Progenitor cell of endocrine pancreas (in vitro differentiated cells): ENCODE results near the gene KCNAB2. TPM values are rescaled to one million over a fixed set of nuclear protein-coding genes. Genes with fewer than 3 reads are reported as not detected.

Experiments used
- DNase-seq: peaks from one replicate; pipeline ENCODE4 v3.0.0; 2021; ENCODE audit warnings: low spot score; ENCODE audit not compliant: unreplicated experiment
- H3K27ac Mint-ChIP-seq: 2 replicates; pipeline ENCODE4 v1.8.0; 2021; ENCODE audit warnings: mild to moderate bottlenecking, moderate library complexity, mixed read lengths
- H3K27me3 Mint-ChIP-seq: 2 replicates; pipeline ENCODE4 v1.8.0; 2021; ENCODE audit warnings: mixed read lengths
- H3K36me3 Mint-ChIP-seq: 2 replicates; pipeline ENCODE4 v1.8.0; 2022; ENCODE audit warnings: mixed read lengths; ENCODE audit not compliant: insufficient read depth
- H3K4me1 Mint-ChIP-seq: 2 replicates; pipeline ENCODE4 v1.8.0; 2021; ENCODE audit warnings: low read depth, mixed read lengths
- H3K4me3 Mint-ChIP-seq: 2 replicates; pipeline ENCODE4 v1.8.0; 2021; ENCODE audit warnings: low read depth, mild to moderate bottlenecking, moderate library complexity, mixed read lengths
- H3K9me3 Mint-ChIP-seq: 2 replicates; pipeline ENCODE4 v1.8.0; 2021; ENCODE audit warnings: low read depth, mixed read lengths
- total RNA-seq: library from RNA; stranded (reverse); gene quantifications from 2 replicates; pipeline ENCODE4 v1.2.1, GENCODE V29; 2021
- TF ChIP-seq, protein P1 (sequence below): fragments of 200-600 bp; sonication (generic); IDR thresholded peaks from one replicate; pipeline ENCODE4 v1.5.0; 2021; ENCODE audit warnings: antibody characterized with exemption, mild to moderate bottlenecking; ENCODE audit not compliant: unreplicated experiment

The KCNAB2 gene
- total RNA-seq, 1 donor from 2014 or later = 6.9 TPM

DNA sequence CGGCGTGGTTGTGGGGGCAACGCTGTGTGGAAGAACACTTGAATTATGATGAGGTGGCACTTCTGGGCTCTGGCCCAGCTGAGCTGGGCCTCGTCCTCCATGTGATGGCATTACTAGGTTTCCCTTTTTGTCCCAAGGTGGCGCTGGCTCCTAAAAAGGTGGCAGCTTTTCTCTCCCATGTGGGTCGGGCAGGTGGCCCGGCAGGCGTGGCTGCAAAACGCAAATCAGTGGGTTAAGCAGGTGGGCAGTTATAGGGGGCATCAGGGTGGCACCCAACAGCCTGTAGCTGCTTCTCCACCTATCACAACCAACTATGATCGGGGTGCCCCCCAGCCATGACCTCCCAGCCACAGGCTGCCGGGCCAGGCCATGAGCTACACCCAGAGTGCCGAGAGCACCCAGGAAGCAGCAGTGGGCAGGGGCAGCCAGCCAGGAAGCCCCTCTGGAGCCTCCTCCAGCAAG, 59.6 kb downstream of the KCNAB2 start:
- TF ChIP-seq, protein P1, sequence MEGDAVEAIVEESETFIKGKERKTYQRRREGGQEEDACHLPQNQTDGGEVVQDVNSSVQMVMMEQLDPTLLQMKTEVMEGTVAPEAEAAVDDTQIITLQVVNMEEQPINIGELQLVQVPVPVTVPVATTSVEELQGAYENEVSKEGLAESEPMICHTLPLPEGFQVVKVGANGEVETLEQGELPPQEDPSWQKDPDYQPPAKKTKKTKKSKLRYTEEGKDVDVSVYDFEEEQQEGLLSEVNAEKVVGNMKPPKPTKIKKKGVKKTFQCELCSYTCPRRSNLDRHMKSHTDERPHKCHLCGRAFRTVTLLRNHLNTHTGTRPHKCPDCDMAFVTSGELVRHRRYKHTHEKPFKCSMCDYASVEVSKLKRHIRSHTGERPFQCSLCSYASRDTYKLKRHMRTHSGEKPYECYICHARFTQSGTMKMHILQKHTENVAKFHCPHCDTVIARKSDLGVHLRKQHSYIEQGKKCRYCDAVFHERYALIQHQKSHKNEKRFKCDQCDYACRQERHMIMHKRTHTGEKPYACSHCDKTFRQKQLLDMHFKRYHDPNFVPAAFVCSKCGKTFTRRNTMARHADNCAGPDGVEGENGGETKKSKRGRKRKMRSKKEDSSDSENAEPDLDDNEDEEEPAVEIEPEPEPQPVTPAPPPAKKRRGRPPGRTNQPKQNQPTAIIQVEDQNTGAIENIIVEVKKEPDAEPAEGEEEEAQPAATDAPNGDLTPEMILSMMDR = no peak
- Mint-ChIP-seq H3K4me1 (no peaks in the 10 kb centered on the region), H3K27ac (no peak overlapping the region), H3K36me3 (no peaks in the 10 kb centered on the region), H3K9me3 (no peaks in the 10 kb centered on the region), H3K4me3 (no peak overlapping the region), H3K27me3 (peaks cover 10% of the 10 kb centered on the region)
- DNase-seq = no peak

DNA sequence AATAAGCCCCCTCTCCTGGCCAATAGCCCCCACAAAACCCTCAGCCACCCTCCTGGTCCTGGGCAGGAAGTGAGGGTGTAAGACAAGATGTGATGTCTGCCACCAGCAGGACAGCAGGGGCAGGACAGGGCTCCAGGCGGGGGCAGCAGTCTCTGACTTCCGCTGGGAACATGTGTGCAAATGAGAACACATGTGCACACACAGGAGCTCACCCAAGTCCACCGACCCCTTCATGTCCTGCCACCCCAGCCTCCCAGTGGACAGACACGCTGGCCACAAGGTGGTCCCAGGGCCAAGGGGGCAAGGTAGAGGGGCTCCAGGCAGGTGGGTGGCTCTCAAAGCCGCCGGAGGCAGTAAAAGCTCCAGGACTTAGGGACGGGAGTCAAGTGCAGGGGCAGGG, 60.1 kb downstream of the KCNAB2 start:
- H3K4me3 Mint-ChIP-seq = no peak overlapping the region
- H3K27ac Mint-ChIP-seq = no peak overlapping the region
- TF ChIP-seq, protein P1 = no peak
- H3K27me3 Mint-ChIP-seq = peaks cover 11% of the 10 kb centered on the region
- no peak for DNase-seq
- H3K4me1 Mint-ChIP-seq = no peaks in the 10 kb centered on the region
- no peaks in the 10 kb centered on the region for H3K9me3 Mint-ChIP-seq
- no peaks in the 10 kb centered on the region for H3K36me3 Mint-ChIP-seq

DNA sequence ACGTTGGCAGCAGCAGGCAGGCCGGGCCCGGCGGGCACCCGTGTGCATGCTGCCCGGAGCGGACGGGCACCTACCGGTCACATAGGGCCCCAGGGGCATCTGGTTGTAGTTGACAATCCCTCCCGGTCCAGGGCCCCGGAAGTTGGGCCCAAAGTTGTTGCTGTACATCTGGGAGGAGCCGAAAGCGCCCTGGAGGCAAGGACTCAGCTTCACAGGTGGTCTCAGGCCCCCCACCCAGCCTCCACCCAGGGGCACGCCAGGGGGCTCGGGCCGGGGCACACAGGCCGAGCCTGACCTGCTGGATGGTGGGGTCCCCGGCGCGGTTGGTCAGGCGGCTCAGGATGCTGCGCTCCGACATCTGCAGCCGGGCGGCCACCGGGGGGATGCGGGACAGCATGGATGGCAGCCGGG, 60.6 kb downstream of the KCNAB2 start:
- DNase-seq = no peak
- no peak overlapping the region for H3K4me3 Mint-ChIP-seq
- no peaks in the 10 kb centered on the region for H3K36me3 Mint-ChIP-seq
- no peak overlapping the region for H3K27ac Mint-ChIP-seq
- peaks cover 11% of the 10 kb centered on the region for H3K27me3 Mint-ChIP-seq
- no peaks in the 10 kb centered on the region for H3K4me1 Mint-ChIP-seq
- no peaks in the 10 kb centered on the region for H3K9me3 Mint-ChIP-seq
- TF ChIP-seq, protein P1 = no peak

DNA sequence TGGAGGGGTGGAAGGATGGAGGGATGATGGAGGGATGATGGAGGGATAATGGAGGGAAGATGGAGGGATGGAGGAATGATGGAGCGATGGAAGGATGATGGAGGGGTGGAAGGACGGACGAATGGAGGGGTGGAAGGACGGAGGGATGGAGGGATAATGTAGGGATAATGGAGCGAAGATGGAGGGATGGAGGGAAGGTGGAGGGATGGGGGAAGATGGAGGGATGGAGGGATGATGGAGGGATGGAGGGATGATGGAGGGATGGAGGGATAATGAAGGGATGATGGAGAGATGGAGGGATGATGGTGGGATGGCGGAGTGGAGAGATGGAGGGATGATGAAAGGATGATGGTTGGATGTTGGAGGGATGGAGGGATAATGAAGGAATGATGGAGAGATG, 61.3 kb downstream of the KCNAB2 start:
- H3K27me3 Mint-ChIP-seq = peaks cover 11% of the 10 kb centered on the region
- H3K4me1 Mint-ChIP-seq = no peaks in the 10 kb centered on the region
- no peak for DNase-seq
- H3K4me3 Mint-ChIP-seq = no peak overlapping the region
- TF ChIP-seq, protein P1 = no peak
- no peaks in the 10 kb centered on the region for H3K36me3 Mint-ChIP-seq
- H3K9me3 Mint-ChIP-seq = no peaks in the 10 kb centered on the region
- no peak overlapping the region for H3K27ac Mint-ChIP-seq

DNA sequence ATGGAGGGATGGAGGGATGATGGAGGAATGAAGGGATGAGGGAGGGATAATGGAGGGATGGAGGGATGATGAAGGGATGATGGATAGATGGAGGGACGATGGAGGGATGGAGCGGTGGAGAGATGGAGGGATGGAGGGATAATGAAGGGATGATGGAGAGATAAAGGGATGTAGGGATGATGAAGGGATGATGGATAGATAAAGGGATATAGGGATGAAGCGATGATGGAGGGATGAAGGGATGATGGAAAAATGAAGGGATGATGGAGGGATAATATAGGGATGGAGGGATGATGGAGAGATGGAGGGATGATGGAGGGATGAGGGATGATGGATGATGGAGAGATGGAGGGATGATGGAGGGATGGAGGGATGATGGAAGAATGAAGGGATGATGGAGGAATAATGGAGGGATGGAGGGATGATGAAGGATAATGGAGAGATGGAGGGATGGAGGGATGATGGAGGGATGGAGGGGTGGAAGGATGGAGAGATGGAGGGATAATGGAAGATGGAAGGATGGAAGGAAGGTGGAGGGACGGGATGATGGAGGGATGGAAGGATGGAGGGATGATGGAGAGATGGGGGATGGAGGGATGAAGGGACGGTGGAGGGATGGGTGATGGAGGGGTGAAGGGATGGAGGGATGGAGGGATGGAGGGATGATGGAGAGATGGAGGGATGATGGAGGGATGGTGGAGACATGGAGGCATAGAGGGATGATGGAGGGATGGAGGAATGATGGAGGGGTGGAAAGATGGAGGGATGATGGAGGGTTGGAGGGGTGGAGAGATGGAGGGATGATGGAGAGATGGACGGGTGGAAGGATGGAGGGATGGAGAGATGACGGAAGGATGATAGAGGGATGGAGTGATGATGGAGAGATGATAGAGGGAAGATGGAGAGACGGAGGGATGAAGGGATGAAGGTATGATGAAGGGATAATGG, 62.0 kb downstream of the KCNAB2 start:
- Mint-ChIP-seq H3K27me3 (peaks cover 15% of the 10 kb centered on the region), H3K4me3 (no peak overlapping the region), H3K4me1 (no peaks in the 10 kb centered on the region), H3K9me3 (no peaks in the 10 kb centered on the region), H3K27ac (no peak overlapping the region), H3K36me3 (no peaks in the 10 kb centered on the region)
- DNase-seq = no peak
- TF ChIP-seq, protein P1 = no peak
